Measurements from ENCODE around the gene TANC2. TPM values are rescaled to one million over a fixed set of nuclear protein-coding genes. Genes with fewer than 3 reads are reported as not detected.

TANC2 gene
- total and polyA plus RNA-seq, 9 of the 15 experiments (the other 6 are each of a cell fraction or from before 2014, with no cell fraction given): 0.46 to 7.8 (median 4.5) TPM

DNA sequence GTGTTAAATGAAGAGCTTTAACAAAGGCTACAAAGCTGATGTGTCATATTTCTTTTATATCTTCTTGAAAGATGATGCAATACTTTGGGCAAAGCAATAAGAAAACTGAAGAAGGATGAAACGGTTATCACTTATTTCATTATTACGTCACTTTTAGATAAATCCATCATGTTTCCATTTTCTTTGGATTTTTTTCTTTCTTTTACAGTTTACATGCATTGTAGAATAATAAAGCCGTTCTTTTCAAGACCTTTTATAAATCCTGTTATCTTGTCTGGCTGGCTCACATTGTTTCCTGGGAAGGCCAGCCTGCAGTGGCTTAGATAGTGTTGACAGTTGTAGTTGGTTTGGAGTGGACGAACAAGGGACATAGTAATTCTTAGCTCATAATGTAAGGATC lies 28.9 kb downstream of the TANC2 start (continued):
- TF ChIP-seq RAD51 (IDR thresholded peaks at IDR 0.05; ENCODE audit: borderline replicate concordance, low read depth) (no peak), EZH2 (IDR thresholded peaks at IDR 0.05; ENCODE audit: borderline replicate concordance, low read depth, low read length) (no peak), MEIS2 (IDR thresholded peaks at IDR 0.05; ENCODE audit: partially characterized antibody) (peak; percentile 34), NFIX (CRISPR knock-in tag; IDR thresholded peaks at IDR 0.05; ENCODE audit: low read depth) (no peak), LEF1 (IDR thresholded peaks at IDR 0.05) (peak; percentile 77; the same call in 1 of the 2 replicates), POLR2B (IDR thresholded peaks at IDR 0.05; ENCODE audit: low read depth, partially characterized antibody) (no peak), ZFP30 (CRISPR knock-in tag; IDR thresholded peaks at IDR 0.05; ENCODE audit: borderline replicate concordance) (no peak), ZZZ3 (IDR thresholded peaks at IDR 0.05) (no peak), SAP30 (IDR thresholded peaks at IDR 0.05; ENCODE audit: borderline replicate concordance, insufficient read depth, low read depth, low read length, poor library complexity, severe bottlenecking) (no peak), HDAC3 (IDR thresholded peaks at IDR 0.05; ENCODE audit: borderline replicate concordance, partially characterized antibody) (peak; percentile 57), ZNF696 (CRISPR knock-in tag; conservative IDR thresholded peaks at IDR 0.05) (no peak), GABPB1 (CRISPR knock-in tag; IDR thresholded peaks at IDR 0.05) (no peak), CBX8 (IDR thresholded peaks at IDR 0.05; ENCODE audit: borderline replicate concordance, extremely low read depth, low read depth, low read length, poor library complexity, severe bottlenecking) (no peak), ZNF347 (CRISPR knock-in tag; IDR thresholded peaks at IDR 0.05; ENCODE audit: low read depth) (no peak), CREB1 (IDR thresholded peaks at IDR 0.05) (no peak), CREB1 (CRISPR knock-in tag; IDR thresholded peaks at IDR 0.05) (no peak), BACH1 (tag; IDR thresholded peaks at IDR 0.05) (no peak), RFX7 (CRISPR knock-in tag; IDR thresholded peaks at IDR 0.05) (no peak), NFE2L1 (tag; IDR thresholded peaks at IDR 0.05; ENCODE audit: borderline replicate concordance, low read depth) (no peak), ZNF764 (CRISPR knock-in tag; IDR thresholded peaks at IDR 0.05; ENCODE audit: low read depth) (no peak)
- TF ChIP-seq, protein P1, sequence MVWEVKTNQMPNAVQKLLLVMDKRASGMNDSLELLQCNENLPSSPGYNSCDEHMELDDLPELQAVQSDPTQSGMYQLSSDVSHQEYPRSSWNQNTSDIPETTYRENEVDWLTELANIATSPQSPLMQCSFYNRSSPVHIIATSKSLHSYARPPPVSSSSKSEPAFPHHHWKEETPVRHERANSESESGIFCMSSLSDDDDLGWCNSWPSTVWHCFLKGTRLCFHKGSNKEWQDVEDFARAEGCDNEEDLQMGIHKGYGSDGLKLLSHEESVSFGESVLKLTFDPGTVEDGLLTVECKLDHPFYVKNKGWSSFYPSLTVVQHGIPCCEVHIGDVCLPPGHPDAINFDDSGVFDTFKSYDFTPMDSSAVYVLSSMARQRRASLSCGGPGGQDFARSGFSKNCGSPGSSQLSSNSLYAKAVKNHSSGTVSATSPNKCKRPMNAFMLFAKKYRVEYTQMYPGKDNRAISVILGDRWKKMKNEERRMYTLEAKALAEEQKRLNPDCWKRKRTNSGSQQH (CRISPR knock-in tag; IDR thresholded peaks at IDR 0.05): no peak
- TF ChIP-seq, protein P2, sequence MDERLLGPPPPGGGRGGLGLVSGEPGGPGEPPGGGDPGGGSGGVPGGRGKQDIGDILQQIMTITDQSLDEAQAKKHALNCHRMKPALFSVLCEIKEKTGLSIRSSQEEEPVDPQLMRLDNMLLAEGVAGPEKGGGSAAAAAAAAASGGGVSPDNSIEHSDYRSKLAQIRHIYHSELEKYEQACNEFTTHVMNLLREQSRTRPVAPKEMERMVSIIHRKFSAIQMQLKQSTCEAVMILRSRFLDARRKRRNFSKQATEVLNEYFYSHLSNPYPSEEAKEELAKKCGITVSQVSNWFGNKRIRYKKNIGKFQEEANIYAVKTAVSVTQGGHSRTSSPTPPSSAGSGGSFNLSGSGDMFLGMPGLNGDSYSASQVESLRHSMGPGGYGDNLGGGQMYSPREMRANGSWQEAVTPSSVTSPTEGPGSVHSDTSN (CRISPR knock-in tag; IDR thresholded peaks at IDR 0.05; ENCODE audit: low read depth): no peak
- TF ChIP-seq, protein P2 (tag; conservative IDR thresholded peaks at IDR 0.05; ENCODE audit: low read depth): no peak
- TF ChIP-seq, protein P3, sequence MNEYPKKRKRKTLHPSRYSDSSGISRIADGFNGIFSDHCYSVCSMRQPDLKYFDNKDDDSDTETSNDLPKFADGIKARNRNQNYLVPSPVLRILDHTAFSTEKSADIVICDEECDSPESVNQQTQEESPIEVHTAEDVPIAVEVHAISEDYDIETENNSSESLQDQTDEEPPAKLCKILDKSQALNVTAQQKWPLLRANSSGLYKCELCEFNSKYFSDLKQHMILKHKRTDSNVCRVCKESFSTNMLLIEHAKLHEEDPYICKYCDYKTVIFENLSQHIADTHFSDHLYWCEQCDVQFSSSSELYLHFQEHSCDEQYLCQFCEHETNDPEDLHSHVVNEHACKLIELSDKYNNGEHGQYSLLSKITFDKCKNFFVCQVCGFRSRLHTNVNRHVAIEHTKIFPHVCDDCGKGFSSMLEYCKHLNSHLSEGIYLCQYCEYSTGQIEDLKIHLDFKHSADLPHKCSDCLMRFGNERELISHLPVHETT (CRISPR knock-in tag; conservative IDR thresholded peaks at IDR 0.05 in 1 of 2, IDR thresholded peaks at IDR 0.05 in 1 of 2): no peak
